ENCODE measurements around the gene ADGRG7. TPM values are rescaled to one million over a fixed set of nuclear protein-coding genes. Genes with fewer than 3 reads are reported as not detected.

The ADGRG7 gene
- total RNA-seq, 1 donor from 2014 or later: not detected

DNA sequence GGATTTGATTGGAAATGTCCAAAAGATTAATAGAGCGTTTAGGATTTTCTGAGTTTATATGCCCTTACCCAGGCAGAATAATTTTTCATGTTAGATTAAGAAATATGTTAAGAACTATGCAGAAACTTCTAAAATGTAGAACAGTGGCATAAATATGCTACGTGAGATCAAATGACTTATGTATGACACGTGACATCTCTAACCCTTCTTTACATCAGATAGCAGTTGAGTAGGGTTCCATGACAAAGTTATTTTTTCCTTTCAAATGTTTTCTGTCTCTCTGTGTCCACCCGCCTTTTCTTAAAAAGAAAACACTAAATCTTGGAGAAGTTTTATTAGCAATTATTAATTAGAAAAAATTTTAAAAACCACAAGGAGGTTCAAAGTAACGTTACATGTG is 91.3 kb downstream of the ADGRG7 start:
- DNase-seq (ENCODE audit: low read depth in 2 of 2): no peak

DNA sequence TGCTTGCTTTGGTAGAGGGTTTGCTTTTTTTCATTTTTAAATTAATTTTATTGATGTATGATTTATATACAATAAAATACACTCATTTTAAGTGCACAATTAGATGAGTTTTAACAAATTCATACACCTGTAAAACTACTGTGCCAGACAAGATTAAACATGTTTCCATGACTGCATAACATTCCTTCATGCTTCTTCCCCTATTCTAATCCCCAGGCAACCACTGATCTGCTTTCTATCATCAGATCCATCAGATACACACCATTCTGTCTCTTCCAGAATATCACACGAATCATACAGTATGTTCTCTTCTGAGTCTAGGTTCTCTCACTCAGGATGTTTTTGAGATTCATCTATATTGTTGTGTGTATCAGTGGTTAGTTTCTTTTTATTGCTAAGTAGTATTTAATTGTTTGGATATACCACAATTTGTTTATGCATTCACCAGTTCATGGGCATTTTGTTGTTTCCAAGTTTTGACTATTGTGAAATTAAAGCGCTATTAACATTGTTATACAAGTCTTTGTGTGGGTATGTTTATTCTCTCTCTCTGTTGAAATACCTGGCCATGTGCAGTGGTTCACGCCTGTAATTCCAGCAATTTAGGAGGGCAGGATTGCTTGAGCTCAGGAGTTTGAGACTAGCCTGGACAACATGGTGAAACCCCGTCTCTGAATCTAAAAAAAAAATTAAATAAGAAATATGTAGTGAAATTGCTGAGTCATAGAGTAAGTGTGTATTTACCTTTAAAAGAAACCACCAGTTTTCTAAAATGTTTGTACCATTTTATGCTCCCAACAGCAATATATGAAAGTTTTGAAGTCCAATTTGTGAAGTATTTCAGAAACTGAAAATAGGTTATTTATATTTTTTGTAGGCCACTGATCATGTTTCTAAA is 92.9 kb downstream of the ADGRG7 start:
- DNase-seq (ENCODE audit: low read depth in 2 of 2): no peak

DNA sequence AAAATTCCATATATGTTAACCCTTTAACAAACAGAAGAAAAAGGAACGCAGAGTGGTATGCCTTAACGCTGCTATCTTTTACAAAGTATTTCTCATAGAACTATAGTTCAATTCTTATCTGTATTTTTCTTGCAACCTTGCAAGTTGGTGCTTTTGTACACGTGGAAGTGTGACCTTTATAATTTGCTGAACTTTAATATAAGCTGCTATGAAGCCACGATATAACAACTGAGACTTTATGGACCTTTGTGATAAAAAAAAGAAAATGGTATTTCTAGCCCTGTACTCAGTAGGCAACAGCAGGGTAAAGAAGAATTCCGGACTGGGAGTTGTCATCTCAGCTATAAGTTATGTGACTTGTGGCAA is 93.6 kb downstream of the ADGRG7 start:
- no peak for DNase-seq (ENCODE audit: low read depth in 2 of 2)

DNA sequence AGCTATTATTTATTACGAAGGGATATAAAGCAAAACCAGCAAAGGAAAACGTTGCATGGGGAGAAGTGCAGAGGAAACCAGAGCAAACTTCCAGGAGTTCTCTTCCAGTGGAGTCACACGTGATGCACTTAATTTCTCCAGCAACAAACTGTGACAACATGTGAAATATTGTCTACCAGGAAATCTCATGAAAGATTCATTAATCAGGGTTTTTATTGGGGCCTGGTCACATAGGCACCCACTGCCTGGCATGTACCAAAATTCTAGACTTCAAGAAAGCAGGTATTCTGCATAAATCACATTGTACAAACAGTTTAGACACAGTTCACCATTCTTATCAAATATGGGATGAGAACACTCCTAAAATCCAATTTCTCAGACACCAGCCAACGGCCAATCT is 94.5 kb downstream of the ADGRG7 start:
- DNase-seq (ENCODE audit: low read depth in 2 of 2): no peak

DNA sequence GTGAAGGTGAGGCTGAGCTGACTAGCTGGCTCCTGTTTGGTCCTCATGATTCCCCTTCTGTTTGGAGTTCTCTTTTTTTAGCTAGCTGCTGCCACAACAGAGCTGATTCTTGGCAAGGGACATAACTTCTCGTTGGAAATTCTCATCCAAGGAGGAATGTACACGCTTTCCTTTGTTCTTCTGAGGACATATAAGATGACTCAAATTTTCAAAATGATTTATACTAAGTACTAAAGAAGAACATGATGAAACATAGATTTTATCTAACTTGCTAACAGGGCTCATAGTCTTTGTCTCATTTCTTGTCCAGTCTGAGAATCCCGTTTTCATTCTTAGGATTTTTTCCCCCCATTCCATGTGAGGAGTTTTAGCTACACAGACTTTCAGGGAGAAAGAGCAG is 97.0 kb downstream of the ADGRG7 start:
- DNase-seq (ENCODE audit: low read depth in 2 of 2): no peak

DNA sequence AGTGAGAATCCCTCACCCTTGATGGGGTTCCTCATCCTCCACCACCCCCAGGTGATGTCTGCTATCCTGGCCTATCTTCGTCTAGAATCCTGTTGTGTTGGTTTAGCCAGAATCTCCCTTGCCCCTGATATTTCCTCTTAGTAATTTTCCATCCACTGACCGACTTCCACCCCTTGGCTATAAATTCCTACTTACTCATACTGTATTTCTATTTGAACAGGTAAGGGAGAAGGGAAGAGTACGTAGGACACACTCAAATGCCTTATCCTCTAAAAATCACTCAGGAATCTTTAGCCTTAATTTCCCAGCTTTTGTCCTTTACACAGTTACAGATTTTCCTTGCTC is 99.2 kb downstream of the ADGRG7 start:
- DNase-seq (ENCODE audit: low read depth in 2 of 2): no peak

GRCh38 chr3:100708989-100709841 is 99.8 kb downstream of the ADGRG7 start, which contains the start of gene TFG:
TSS of gene TFG (plus strand) at chr3:100709494. CDS start at chr3:100713686, 4,192 bp downstream.
- DNase-seq (ENCODE audit: low read depth in 2 of 2): peak; percentile 99 to 100

- DNase-seq (ENCODE audit: low read depth in 2 of 2): peak; percentile 47 to 66
These were observed 100.5 kb downstream of the ADGRG7 start for GRCh38 chr3:100709842-100710260.

DNA sequence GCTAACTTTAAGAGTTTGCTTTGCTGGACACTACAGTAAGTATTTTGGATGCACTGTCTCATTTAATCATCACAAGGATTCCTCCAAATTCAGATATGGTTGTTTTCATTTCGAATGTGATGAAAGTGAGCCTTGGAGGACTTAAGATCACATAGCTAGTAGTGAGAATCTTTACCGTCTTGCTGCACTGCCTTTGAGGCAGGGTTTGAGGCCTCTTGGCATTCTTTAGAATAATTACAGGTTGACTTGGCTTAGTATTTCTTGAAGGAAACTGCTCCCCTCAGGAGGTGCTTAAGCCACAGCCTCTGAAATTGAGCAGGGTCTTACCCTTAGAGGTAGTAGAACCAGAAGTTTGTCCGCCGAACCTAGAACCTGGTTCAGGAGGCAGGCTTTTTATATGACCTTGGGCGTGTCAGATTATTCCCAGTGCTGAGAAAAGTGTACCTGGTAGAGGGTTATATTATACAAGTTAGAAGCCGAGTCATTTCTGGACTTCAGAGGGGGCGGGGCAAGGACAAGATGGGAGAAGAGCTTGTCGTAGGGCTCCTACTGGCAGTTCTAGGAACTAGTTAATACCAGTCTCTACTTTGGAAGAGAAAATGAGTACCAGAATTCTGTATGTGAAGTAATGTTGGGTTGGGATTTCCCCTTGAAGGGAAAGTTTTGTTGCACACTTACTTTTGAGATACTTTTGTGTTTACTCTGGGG is 101.0 kb downstream of the ADGRG7 start:
- peak; percentile 26 to 79 for DNase-seq (ENCODE audit: low read depth in 2 of 2)

- DNase-seq (ENCODE audit: low read depth in 2 of 2): no peak
These were observed 105.8 kb downstream of the ADGRG7 start for GRCh38 chr3:100715176-100715575.

DNA sequence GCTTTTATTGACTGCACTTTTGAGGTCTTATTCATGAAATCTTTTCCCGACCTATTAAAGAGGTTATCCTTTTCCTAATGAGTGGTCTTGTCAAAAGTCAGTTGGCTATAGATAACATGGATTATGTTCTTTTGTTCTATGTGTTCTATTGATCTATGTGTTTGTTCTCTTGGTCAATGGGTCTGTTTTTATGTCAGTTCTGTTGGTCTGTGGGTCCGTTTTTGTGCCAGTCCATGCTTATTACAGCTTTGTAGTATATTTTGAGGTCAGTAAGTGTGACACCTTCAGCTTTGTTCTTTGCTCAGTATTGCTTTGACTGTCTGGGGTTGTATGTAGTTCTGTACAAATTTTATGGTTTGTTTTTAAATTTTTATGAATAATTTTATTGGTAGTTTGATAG is 107.7 kb downstream of the ADGRG7 start:
- no peak for DNase-seq (ENCODE audit: low read depth in 2 of 2)

- no peak for DNase-seq (ENCODE audit: low read depth in 2 of 2)
These were observed 108.5 kb downstream of the ADGRG7 start for GRCh38 chr3:100717637-100718487.

- no peak for DNase-seq (ENCODE audit: low read depth in 2 of 2)
These were observed 109.7 kb downstream of the ADGRG7 start for GRCh38 chr3:100719136-100719535.

DNA sequence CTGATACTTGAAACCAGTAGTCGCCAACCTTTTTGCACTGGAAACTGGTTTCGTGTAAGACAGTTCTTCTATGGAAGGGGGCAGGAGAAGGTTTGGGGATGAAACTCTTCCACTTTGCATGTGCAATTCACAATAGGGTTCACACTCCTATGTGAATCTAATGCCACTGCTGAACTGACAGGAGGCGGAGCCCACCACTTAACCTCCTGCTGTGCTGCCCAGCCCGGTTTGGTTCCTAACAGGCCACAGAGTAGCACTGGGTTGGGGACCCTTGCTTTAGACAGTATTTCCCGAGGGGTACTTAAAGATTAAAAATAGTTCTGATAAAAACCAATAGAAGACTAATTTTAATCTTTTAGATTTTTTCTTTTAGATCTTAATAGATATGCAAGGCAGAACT is 111.0 kb downstream of the ADGRG7 start:
- DNase-seq (ENCODE audit: low read depth in 2 of 2): no peak

DNA sequence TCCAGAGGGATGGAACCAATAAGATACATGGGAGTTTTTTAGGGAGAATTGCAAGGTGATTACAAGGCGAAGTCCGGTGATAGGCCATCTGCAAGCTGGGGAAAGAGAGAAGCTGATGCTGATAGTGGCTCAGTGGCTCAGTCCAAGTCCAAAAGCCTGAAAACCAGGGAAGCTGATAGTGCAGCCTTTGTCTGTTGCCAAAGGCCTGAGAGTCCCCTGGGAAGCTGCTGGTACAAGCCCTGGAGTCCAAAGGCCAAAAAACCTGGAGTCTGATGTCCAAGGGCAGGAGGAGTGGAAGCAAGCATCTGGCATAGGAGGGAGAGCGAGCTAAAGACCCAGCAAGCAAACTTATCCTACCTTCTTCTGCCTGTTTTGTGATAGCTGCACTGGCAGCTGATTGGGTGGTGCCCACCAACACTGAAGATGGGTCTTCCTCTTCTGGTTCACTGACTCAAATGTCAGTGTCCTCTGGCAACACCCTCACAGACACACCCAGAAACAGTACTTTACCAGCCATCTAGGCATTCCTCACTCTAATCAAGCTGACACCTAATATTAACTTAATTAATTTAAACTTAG is 116.6 kb downstream of the ADGRG7 start:
- no peak for DNase-seq (ENCODE audit: low read depth in 2 of 2)

DNA sequence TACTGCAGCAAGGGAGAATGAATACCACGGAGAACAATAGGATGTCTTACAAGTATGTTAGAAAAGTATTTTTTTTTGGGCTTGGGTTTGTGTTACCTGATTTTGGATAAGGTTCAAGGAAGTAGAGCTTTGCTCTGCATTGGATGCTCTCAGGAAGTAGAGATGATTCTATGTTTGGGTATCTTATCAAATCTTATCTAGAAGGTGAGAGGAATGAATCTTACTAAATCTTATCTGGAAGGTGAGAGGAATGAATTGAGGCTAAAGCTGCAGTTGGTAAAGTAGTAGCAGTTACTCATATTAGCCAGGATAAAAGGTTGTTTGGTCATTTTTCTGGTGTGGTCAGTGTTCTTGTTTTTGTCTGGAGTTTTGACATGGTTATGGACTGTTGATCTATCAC is 117.3 kb downstream of the ADGRG7 start:
- DNase-seq (ENCODE audit: low read depth in 2 of 2): no peak

- no peak for DNase-seq (ENCODE audit: low read depth in 2 of 2)
These were observed 121.1 kb downstream of the ADGRG7 start for GRCh38 chr3:100730524-100730923.

- no peak for DNase-seq (ENCODE audit: low read depth in 2 of 2)
These were observed 123.0 kb downstream of the ADGRG7 start for GRCh38 chr3:100732435-100732834.

- peak; percentile 32 to 66 for DNase-seq (ENCODE audit: low read depth in 2 of 2)
These were observed 127.9 kb downstream of the ADGRG7 start for GRCh38 chr3:100737334-100737733.

GRCh38 chr3:100740207-100740606 is 130.8 kb downstream of the ADGRG7 start:
- DNase-seq (ENCODE audit: low read depth in 2 of 2): no peak

GRCh38 chr3:100743535-100743934 is 134.1 kb downstream of the ADGRG7 start:
- DNase-seq (ENCODE audit: low read depth in 2 of 2): no peak
